GM18907 (cell line): ENCODE data around the gene PIGK.

Source experiments
- ATAC-seq: cut with Tn5 transposase; IDR thresholded peaks from one replicate; pipeline ENCODE4 v1.9.1; 2021; ENCODE audit warnings: mild to moderate bottlenecking, moderate library complexity; ENCODE audit not compliant: unreplicated experiment

PIGK gene

GRCh38 chr1:77044133-77044849 lies 174.9 kb downstream of the PIGK start:
- ATAC-seq, result no peak

- ATAC-seq, result no peak
Observed at GRCh38 chr1:77040826-77041225, 178.4 kb downstream of the PIGK start.

GRCh38 chr1:77039739-77040138 lies 179.5 kb downstream of the PIGK start:
- ATAC-seq, result no peak

- ATAC-seq, result no peak
Observed at GRCh38 chr1:77039111-77039510, 180.1 kb downstream of the PIGK start.
